Measurements from ENCODE around the gene LRRC2.

The LRRC2 gene

DNA sequence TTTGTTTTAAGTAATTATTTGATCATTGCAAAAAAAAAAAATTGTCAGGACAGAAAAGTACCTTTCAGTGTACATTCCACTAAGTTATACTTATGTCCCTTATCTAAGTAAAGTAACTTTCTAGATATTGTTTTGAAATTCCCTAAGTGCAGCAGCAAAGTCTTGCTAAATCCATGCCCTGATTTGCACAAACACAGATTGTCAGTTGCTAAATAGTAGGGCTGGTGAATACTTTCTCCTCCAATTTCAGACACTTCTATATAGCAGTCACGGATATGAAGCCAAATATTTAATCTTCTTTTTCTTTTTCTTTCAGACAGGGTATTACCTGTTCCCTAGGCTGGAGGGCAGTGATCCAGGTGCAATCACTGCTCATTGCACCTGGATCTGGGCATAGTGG is 12.9 kb downstream of the LRRC2 start:
- no peak overlapping the region for H3K4me2 ChIP-seq (ENCODE audit: low read depth, low read length, poor library complexity, severe bottlenecking)
- H2AFZ ChIP-seq (ENCODE audit: low read length) = no peak overlapping the region

DNA sequence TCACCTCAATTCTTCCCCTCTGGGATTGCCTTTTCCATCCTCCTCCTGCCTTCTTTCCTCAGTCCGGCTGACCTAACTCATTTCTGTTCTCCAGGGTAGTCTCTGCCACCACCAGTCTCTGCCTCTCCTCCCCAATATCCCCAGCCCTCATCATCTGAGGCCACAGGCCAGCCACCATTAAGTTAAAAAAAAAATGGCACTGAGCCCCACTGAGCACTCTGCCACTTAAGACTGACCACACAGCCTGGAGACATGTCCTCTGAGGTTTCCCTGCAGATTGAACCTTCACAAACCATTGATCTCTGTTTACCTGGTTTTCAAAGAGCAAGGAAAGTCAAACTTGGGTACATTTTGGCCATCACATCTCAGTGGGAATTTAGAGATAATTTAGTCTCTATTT is 13.6 kb downstream of the LRRC2 start:
- H3K27me3 ChIP-seq (ENCODE audit: insufficient read depth, low read length, poor library complexity, severe bottlenecking) = no peaks in the 10 kb centered on the region
- peaks cover 29% of the 10 kb centered on the region for H3K4me1 ChIP-seq (ENCODE audit: insufficient read depth, low read length, poor library complexity, severe bottlenecking)
- H3K79me2 ChIP-seq (ENCODE audit: insufficient read depth, low read length) = no peaks in the 10 kb centered on the region
- no peak overlapping the region for H3K4me3 ChIP-seq (ENCODE audit: low read length, poor library complexity, severe bottlenecking)
- TF ChIP-seq, protein P1, sequence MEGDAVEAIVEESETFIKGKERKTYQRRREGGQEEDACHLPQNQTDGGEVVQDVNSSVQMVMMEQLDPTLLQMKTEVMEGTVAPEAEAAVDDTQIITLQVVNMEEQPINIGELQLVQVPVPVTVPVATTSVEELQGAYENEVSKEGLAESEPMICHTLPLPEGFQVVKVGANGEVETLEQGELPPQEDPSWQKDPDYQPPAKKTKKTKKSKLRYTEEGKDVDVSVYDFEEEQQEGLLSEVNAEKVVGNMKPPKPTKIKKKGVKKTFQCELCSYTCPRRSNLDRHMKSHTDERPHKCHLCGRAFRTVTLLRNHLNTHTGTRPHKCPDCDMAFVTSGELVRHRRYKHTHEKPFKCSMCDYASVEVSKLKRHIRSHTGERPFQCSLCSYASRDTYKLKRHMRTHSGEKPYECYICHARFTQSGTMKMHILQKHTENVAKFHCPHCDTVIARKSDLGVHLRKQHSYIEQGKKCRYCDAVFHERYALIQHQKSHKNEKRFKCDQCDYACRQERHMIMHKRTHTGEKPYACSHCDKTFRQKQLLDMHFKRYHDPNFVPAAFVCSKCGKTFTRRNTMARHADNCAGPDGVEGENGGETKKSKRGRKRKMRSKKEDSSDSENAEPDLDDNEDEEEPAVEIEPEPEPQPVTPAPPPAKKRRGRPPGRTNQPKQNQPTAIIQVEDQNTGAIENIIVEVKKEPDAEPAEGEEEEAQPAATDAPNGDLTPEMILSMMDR (conservative IDR thresholded peaks at IDR 0.05; ENCODE audit: low read length) = no peak
- TF ChIP-seq EZH2phosphoT487 (IDR thresholded peaks at IDR 0.05; ENCODE audit: borderline replicate concordance) = no peak
- H3K9me3 ChIP-seq (ENCODE audit: insufficient read depth, low read depth, low read length) = no peaks in the 10 kb centered on the region
- no peak overlapping the region for H2AFZ ChIP-seq (ENCODE audit: low read length)
- H3F3A ChIP-seq (ENCODE audit: low read depth) = peaks cover 5% of the 10 kb centered on the region; the same call in 1 of the 2 replicates
- H3K4me2 ChIP-seq (ENCODE audit: low read depth, low read length, poor library complexity, severe bottlenecking) = no peak overlapping the region
- no peaks in the 10 kb centered on the region for H3K36me3 ChIP-seq (ENCODE audit: insufficient read depth, low read length)
- no peaks in the 10 kb centered on the region for H4K20me1 ChIP-seq (ENCODE audit: insufficient read depth, low read length, poor library complexity, severe bottlenecking)
- no peaks in the 10 kb centered on the region for H3K9me2 ChIP-seq (replicated peaks; ENCODE audit: low read depth, low read length)
- no peak overlapping the region for H3K9ac ChIP-seq (ENCODE audit: low read depth, low read length, poor library complexity, severe bottlenecking)

More for the DNA sequence above, 12.9 kb downstream of the LRRC2 start:
- no peaks in the 10 kb centered on the region for H3K9me2 ChIP-seq (replicated peaks; ENCODE audit: low read depth, low read length)
- no peaks in the 10 kb centered on the region for H3K36me3 ChIP-seq (ENCODE audit: insufficient read depth, low read length)
- H3K4me3 ChIP-seq (ENCODE audit: low read length, poor library complexity, severe bottlenecking) = no peak overlapping the region
- no peaks in the 10 kb centered on the region for H3K27me3 ChIP-seq (ENCODE audit: insufficient read depth, low read length, poor library complexity, severe bottlenecking)
- no peak overlapping the region for H3K9ac ChIP-seq (ENCODE audit: low read depth, low read length, poor library complexity, severe bottlenecking)
- peaks cover 35% of the 10 kb centered on the region for H3K4me1 ChIP-seq (ENCODE audit: insufficient read depth, low read length, poor library complexity, severe bottlenecking)
- H3F3A ChIP-seq (ENCODE audit: low read depth) = peaks cover 5% of the 10 kb centered on the region; the same call in 1 of the 2 replicates
- no peaks in the 10 kb centered on the region for H3K9me3 ChIP-seq (ENCODE audit: insufficient read depth, low read depth, low read length)
- no peaks in the 10 kb centered on the region for H4K20me1 ChIP-seq (ENCODE audit: insufficient read depth, low read length, poor library complexity, severe bottlenecking)
- TF ChIP-seq, protein P1 (conservative IDR thresholded peaks at IDR 0.05; ENCODE audit: low read length) = no peak
- no peak for TF ChIP-seq EZH2phosphoT487 (IDR thresholded peaks at IDR 0.05; ENCODE audit: borderline replicate concordance)
- H3K79me2 ChIP-seq (ENCODE audit: insufficient read depth, low read length) = no peaks in the 10 kb centered on the region

- no peak for TF ChIP-seq EZH2phosphoT487 (IDR thresholded peaks at IDR 0.05; ENCODE audit: borderline replicate concordance)
- TF ChIP-seq, protein P1 (conservative IDR thresholded peaks at IDR 0.05; ENCODE audit: low read length) = no peak
- Histone ChIP-seq H3K9ac (ENCODE audit: low read depth, low read length, poor library complexity, severe bottlenecking) (no peak overlapping the region), H3K4me1 (ENCODE audit: insufficient read depth, low read length, poor library complexity, severe bottlenecking) (peaks cover 31% of the 10 kb centered on the region), H3K4me2 (ENCODE audit: low read depth, low read length, poor library complexity, severe bottlenecking) (no peak overlapping the region), H3K36me3 (ENCODE audit: insufficient read depth, low read length) (no peaks in the 10 kb centered on the region), H3K27me3 (ENCODE audit: insufficient read depth, low read length, poor library complexity, severe bottlenecking) (no peaks in the 10 kb centered on the region), H3F3A (ENCODE audit: low read depth) (peaks cover 5% of the 10 kb centered on the region; the same call in 1 of the 2 replicates), H3K9me2 (replicated peaks; ENCODE audit: low read depth, low read length) (no peaks in the 10 kb centered on the region), H2AFZ (ENCODE audit: low read length) (no peak overlapping the region), H3K4me3 (ENCODE audit: low read length, poor library complexity, severe bottlenecking) (no peak overlapping the region), H3K79me2 (ENCODE audit: insufficient read depth, low read length) (no peaks in the 10 kb centered on the region), H3K9me3 (ENCODE audit: insufficient read depth, low read depth, low read length) (no peaks in the 10 kb centered on the region), H4K20me1 (ENCODE audit: insufficient read depth, low read length, poor library complexity, severe bottlenecking) (no peaks in the 10 kb centered on the region)
Observed at GRCh38 chr3:46551615-46552014, 14.5 kb downstream of the LRRC2 start.
